NCI-H2107 treated with DMSO at 0.1 percent for 48 hours (cell line): ENCODE results near the gene POU3F3.

ENCODE experiments used
- DNase-seq: peaks from one replicate; lab custom pipeline; 2025; ENCODE audit not compliant: unreplicated experiment; lab: John Stamatoyannopoulos, UW

The POU3F3 gene

DNA sequence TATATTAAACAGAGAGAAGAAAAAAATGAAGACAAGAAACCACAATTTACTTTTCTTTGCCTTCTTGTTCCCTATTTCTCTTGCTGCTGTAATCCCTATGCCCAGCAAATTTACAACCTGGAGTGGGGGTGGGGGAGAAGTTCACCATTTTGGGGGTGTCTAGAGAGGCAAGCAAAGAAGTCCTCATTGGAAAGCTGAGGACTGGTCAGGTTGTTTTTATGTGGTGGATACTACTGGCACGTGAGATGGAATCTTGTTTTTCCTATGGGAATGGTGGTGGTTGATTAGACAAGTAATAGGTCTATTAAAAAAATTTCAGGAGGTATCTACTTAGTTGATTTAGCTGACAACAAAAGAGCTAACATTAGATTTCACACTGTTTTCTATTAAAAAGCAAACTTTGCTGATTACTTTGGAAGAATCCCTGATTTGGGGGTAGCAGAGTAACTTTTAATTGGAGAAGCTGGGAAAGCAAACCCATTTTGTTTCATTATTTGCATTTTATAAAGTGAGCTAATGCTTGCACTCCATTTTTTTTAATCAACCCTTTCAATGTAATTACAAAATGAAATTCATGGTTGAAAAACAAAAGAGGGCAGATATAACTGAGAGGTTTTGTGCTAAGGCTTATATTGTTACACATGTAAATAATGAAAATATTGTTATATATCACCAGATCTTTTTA, 6.0 kb downstream of the POU3F3 start:
- DNase-seq: no peak

DNA sequence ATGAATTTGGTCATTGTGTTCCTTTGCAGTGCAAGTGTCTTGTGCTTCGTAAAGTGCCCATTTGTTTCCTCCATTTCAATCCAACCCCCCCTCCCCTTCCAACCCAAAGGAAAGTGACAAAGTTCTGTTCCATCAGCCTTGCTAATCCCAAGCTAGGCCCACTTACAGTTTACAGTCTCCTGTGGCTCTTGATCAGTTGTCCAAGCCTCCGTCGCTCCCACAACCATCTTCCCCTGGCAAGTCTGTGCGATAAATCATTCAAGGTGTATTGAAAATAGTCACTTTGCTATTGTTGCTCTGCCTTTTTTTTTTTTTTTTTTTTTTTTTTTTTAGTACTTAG, 6.5 kb downstream of the POU3F3 start:
- DNase-seq: no peak

DNA sequence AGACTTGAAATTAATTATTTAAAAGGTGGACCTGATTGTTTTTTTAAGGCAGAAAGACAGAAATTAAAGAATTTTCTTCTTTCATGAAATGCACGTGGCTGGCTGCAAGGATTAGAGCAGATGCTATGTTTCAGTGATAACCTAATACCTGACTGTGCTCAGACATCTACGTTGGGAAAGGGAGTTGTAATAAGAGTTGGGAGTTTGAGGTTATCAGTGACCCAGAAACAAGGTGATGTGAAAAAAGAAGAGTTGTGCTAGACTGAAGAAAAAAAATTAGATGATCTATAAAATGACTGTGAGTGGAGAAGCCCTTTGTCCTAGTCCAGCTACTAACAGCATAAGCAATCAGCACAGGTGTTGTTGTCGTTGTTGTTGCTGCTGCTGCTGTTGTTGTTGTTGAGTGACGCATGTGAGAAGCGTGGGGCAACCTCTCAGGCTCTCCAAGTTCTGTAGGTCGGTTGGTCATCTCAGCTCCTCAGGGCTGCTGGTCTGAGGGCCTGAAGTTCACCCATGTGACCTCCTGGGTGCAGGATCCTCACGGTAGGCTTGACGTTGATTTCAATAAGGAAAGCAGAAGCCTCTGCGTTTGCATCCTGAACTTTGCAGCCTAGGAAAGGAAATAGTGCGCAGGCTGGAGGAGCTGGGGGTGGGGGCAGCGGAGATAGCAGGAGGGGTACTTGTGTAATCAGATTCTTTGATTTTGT, 7.6 kb downstream of the POU3F3 start:
- DNase-seq: no peak

- no peak for DNase-seq
Observed at GRCh38 chr2:104862058-104862941, 8.4 kb downstream of the POU3F3 start.

GRCh38 chr2:104863146-104863467, 9.2 kb downstream of the POU3F3 start:
- no peak for DNase-seq

GRCh38 chr2:104863468-104864279, 9.8 kb downstream of the POU3F3 start:
- no peak for DNase-seq

DNA sequence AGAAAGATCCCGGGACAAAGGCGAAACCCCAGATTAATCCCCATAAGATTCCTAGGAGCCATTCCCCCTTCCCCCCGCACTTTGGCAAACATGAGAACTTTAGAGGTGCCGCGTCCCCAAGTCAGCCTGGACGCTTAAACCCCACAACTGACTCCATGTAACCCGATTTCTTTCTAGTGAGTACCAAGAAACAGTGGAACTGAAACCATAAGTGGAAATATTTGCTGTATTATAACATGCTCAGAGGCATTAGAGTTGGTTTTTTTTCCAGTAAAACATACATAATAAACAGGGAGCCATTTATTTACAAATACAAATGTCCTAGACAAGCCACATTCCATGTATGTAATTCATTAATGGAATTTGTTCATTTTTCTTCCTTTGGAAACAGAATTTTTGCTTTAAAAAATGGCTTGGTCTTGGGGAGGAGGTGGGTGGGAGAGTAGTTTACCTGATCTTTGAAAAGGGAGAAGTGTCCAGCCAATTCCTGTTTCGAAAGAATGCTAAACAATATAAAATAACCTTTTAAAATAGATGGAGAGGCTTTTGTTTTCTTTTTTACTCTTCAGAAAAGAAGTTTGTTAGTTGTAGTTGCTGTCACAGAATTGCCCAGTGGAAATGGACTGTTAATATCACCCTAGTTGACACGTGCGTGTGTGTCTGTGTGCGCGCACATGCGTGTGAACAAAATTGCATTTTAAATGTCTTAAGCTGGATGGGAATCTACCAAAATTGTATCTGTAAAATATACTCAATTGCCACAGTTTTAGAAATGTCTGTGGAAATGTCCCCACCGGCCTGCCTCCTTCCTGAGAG, 10.6 kb downstream of the POU3F3 start:
- DNase-seq: no peak

GRCh38 chr2:104865096-104865470, 11.2 kb downstream of the POU3F3 start:
- DNase-seq: no peak

DNA sequence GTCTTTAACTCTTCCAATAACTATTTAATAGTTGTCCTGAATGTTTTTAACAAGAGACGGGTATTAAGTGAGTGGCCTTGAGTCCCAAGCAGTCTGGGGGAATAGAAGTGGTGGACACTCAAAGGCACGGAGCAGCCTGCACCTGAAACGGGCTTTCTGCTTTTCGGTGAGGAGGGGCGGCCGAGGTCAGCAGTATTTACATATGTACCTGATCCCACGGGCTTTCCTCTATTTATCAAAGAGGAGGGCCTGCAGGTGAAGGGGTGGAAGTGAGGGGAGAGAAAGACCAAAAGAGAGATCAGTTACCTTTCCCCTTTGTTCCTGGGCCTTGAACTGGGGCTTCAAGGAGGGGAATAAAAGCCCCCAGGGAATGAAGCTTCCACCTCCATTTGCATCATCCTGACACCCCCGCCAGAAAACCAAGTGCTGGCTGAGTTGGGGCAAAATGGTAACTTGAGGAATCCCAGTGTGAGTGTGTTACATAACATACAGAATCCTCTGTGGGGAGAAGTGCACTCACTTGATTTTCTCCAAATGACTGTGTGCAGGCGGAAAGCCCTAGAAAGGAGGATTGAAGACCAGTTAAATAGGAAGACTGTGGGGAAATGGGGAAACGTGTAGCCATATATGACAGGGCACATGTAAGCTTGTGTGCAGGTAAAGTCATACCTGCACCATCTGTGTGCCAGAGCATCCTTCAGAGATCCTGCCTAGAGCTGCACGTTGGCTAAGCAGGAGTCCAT, 12.4 kb downstream of the POU3F3 start:
- DNase-seq: no peak

DNA sequence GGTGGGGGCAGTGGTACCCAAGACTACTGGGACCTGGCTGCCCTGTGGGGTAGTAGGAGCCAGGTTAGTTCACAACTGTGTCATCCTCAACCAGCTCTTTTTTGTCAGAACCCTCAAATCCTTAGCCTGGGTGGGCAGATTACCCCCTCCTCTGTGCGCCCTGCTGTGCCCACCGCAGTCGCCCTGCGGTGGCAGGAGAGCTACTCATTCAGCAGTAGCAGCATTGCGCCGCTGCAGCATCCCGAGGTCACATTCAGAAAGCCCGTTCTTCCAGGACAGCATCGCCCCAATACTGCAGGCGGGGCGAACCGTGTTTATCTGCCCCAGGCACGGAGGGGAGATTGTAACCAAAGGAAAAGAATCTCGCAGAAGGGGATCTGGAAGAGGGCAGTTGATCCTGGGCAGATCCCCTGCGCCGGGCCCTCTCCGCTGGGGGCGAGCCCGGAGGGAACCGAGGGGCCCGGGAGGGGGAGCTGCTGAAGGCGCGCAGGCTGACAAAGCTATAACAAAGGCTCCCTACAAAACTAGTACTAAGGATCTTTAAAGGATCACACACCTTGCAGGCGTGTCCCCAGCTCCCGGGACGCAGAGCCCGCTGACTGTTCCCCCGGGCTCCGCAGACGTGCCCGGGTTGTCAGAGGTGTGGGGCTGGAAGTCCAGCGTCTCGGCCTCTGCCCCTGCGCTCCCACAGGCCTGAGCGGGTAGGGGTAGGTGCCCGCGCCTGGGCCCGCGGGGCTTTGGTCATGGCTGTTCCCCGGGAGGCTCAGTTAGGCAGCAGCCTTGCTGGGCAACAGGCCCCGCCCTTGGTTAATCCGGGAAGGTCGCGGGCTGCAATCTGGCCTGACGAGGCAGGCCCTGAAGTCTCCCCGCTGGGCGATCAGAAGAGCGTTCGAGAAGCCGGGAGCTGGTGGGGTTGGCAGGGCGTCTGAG, 13.2 kb downstream of the POU3F3 start:
- no peak for DNase-seq

- DNase-seq: no peak
Observed at GRCh38 chr2:104867813-104868504, 14.0 kb downstream of the POU3F3 start.

GRCh38 chr2:104868505-104868866, 14.6 kb downstream of the POU3F3 start:
- DNase-seq: no peak

- DNase-seq: no peak
Observed at GRCh38 chr2:104870100-104870975, 16.4 kb downstream of the POU3F3 start.

DNA sequence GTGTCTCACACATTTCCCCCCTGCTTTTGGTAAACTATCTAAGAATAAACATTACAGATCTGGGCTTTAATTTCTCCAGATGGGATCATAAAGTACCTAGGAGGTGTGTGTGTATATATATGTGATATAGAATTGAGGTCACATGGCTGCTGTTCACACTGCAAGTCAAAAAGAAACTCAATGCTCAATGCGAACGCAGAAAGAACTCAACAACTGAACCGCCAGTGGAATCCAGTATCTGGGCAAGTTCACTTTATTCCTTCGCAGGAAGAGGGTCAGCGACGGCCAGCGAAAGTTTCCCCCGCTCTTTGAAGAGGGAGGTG, 17.7 kb downstream of the POU3F3 start:
- no peak for DNase-seq

- no peak for DNase-seq
Observed at GRCh38 chr2:104871972-104872865, 18.3 kb downstream of the POU3F3 start.
